Mucosa of descending colon (tissue), 3 donors: ENCODE measurements around the gene ADD1. TPM values are rescaled to one million over a fixed set of nuclear protein-coding genes. Genes with fewer than 3 reads are reported as not detected.

ENCODE experiments used
- ATAC-seq: fragments of 200-7000 bp; cut with Tn5 transposase; one replicate; pipeline ENCODE4 v1.9.1; 2020; ENCODE audit warnings: mild to moderate bottlenecking, moderate library complexity
- DNase-seq, 3 donors: peaks; one replicate each; pipeline ENCODE4 v3.0.0-alpha.2; 2020
- H3K36me3 ChIP-seq: fragments of 200-600 bp; one replicate; pipeline ENCODE4 v1.8.0; 2021; ENCODE audit warnings: low read depth, mild to moderate bottlenecking
- H3K4me1 ChIP-seq: fragments of 200-600 bp; one replicate; pipeline ENCODE4 v1.8.0; 2021; ENCODE audit warnings: low read depth, mild to moderate bottlenecking
- H3K4me3 ChIP-seq: fragments of 200-600 bp; one replicate; pipeline ENCODE4 v1.8.0; 2021; ENCODE audit warnings: mild to moderate bottlenecking
- H3K9me3 ChIP-seq: fragments of 200-600 bp; one replicate; pipeline ENCODE4 v1.8.0; 2021; ENCODE audit warnings: mild to moderate bottlenecking
- CTCF ChIP-seq: fragments of 200-600 bp; IDR thresholded peaks from one replicate; pipeline ENCODE4 v1.8.0; 2022; ENCODE audit warnings: antibody characterized with exemption, mild to moderate bottlenecking
- intact Hi-C, 2 donors: fragments of 100-400 bp; cut with DNase I in 1 of 2; cut with micrococcal nuclease in 1 of 2; formaldehyde crosslinking; loops; one replicate each; pipeline versions ENCODE4 v1.11.0 to v1.11.1; 2022; cut with DNase I, micrococcal nuclease
- total RNA-seq, 3 donors: library from RNA; stranded (reverse); fragmentation: NEBNext Ultra II Directional in 2 of 3; extraction: Animal tissue kit (Norgen Biotek cat#: 25700) in 2 of 3; gene quantifications; one replicate each; pipeline versions ENCODE4 v1.2.1 to v1.2.4, GENCODE V29; 2021 to 2023
- donor health status: DM: no; HTN: no; CAD: no; lungs with moderate emphysema.
- donor health status: DM: no; HTN: no; CAD: no.
- donor health status: DM: no; HTN: yes; CAD: no.

Gene ADD1
- total RNA-seq, 3 donors from 2014 or later: 201 to 373 (median 261) TPM

- ATAC-seq (no peak), DNase-seq (peak in 2 of 3 donors; percentile 17 to 43)
- H3K4me3 ChIP-seq: no peak overlapping the region
- H3K36me3 ChIP-seq: peaks cover 5% of the 10 kb centered on the region
- no peak for TF ChIP-seq CTCF
- peaks cover 18% of the 10 kb centered on the region for H3K4me1 ChIP-seq
- intact Hi-C loops: no loop called here
- no peaks in the 10 kb centered on the region for H3K9me3 ChIP-seq
Measured at GRCh38 chr4:2928242-2929176, 84.9 kb downstream of the ADD1 start.

GRCh38 chr4:2929469-2929868 is 85.8 kb downstream of the ADD1 start:
- intact Hi-C loops: no loop called here

GRCh38 chr4:2930135-2930757 is 86.6 kb downstream of the ADD1 start:
- Histone ChIP-seq H3K36me3 (peaks cover 5% of the 10 kb centered on the region), H3K9me3 (no peaks in the 10 kb centered on the region), H3K4me1 (peaks cover 22% of the 10 kb centered on the region), H3K4me3 (no peak overlapping the region)
- DNase-seq (peak in 2 of 3 donors; percentile 29 to 48), ATAC-seq (peak; percentile 3)
- TF ChIP-seq CTCF: no peak
- intact Hi-C loops: loop anchor here (10.0 kb wide), 2 partner anchors 85 to 165 kb away; partner anchors contain the start of gene ADD1 (in 1 of the 2)

More at GRCh38 chr4:2929469-2929868, 85.8 kb downstream of the ADD1 start:
- peaks cover 21% of the 10 kb centered on the region for H3K4me1 ChIP-seq
- ATAC-seq (no peak), DNase-seq (peak in 2 of 3 donors; percentile 21 to 52)
- TF ChIP-seq CTCF: no peak
- no peaks in the 10 kb centered on the region for H3K9me3 ChIP-seq
- H3K36me3 ChIP-seq: peaks cover 5% of the 10 kb centered on the region
- no peak overlapping the region for H3K4me3 ChIP-seq

- peaks cover 29% of the 10 kb centered on the region for H3K4me1 ChIP-seq
- TF ChIP-seq CTCF: no peak
- intact Hi-C loops: loop anchor here (10.0 kb wide), 2 partner anchors 86 to 166 kb away; partner anchors contain the start of gene ADD1 (in 1 of the 2)
- DNase-seq (peak; percentile 40 to 73 (median 63)), ATAC-seq (peak; percentile 26)
- no peaks in the 10 kb centered on the region for H3K9me3 ChIP-seq
- H3K36me3 ChIP-seq: peaks cover 5% of the 10 kb centered on the region
- H3K4me3 ChIP-seq: no peak overlapping the region
Measured at GRCh38 chr4:2930758-2931511, 87.3 kb downstream of the ADD1 start.
